Daoy (cell line): ENCODE data around the gene HEG1. TPM values are rescaled to one million over a fixed set of nuclear protein-coding genes. Genes with fewer than 3 reads are reported as not detected.
A peak's percentile ranks its signal among the peaks of the same experiment; 100 is the strongest.

Experiments
- DNase-seq: peaks from one replicate; pipeline ENCODE4 v3.0.0-alpha.2; 2015; ENCODE audit warnings: low read depth
- total RNA-seq: library from RNA; depleted of rRNA; stranded (reverse); fragments of >200 nt; shearing (Covaris generic); gene quantifications from 2 replicates; pipeline ENCODE4 v1.2.3, GENCODE V29; 2014

Gene HEG1
- total RNA-seq, 1 experiment from 2014 or later: 14.9 TPM

DNA sequence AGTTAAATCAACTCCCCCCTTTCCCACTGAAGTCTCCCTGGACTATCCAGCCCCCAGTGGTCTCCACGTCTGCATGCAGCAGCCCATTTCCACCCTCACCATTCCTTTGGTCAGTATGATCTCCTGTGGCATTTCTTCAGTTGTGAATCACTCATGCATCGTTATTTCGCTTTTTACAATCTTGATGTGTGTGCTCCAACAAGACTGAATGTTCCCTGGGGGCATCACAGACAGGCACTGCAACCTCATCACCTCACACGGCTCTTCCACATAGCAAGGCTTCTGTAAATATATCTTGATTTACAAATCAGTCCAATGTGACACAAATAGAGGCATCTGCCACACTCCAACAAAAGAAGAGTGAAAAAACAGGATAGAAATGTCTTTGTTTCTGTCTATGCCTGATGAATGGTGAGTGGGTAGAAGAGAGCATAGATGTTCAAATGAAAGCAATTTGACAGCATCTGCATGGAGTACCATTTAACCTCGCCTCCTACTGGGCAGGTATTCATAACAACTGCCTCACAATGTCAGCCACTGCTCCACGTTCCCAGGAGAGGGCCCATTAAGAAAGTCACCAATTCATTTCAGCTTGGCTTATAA is 5.2 kb downstream of the HEG1 start:
- no peak for DNase-seq

DNA sequence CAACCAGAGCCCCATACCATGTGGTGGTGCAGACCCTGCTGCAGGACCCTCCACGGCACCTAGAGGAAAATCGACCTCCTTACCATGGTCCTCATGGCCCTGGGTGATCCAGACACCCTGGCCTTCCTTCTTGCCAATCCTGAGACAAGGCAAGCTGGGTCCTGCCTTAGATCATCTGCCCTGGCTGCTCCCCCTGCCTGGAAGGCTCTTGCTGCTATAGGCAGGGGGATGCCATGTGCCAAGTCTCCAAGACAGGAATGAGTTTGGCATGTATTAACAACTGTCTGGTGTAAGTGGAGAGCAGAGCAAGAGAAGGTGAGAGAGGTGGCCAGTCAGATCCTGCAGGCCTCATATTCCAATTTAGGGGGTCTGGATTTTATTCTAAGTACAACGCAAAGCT is 7.5 kb downstream of the HEG1 start:
- no peak for DNase-seq

DNA sequence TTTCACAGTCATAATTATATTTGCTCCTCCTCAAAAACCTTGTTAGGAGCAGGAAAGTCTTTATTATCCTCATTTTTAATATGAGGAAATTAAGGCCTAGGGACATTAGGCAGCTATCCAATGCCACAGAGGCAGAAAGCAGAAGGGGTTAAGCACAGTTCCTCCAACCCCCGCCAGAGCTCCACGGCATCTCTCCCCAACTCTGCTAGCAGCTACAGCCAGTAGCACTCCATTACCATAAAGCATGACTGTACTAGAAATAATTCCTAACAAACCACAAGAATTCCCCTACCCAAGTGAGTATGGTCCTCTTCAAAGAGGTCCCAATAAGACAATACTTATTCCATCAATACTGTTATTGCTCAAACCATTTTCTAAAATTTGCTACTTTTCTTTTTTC is 9.8 kb downstream of the HEG1 start:
- peak; percentile 83 for DNase-seq

DNA sequence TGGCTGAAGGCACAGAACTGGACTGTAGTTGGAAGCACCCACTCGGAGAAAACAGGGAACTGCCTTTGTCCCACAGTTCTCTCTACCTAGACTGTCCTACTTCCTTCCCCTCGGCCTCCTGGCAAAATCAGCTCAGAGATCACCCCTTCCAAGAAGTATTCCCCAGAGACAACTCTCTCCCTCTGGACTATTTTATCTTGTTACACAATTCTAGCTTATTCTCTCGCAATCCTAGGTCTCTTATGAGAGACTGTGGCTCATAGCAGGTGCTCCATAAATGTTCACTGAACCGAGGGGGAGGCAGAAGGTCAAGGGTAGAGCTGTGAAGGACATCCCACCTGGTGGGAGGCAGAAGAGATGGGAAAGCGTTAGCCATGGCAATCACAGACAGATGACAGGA is 10.6 kb downstream of the HEG1 start:
- no peak for DNase-seq

DNA sequence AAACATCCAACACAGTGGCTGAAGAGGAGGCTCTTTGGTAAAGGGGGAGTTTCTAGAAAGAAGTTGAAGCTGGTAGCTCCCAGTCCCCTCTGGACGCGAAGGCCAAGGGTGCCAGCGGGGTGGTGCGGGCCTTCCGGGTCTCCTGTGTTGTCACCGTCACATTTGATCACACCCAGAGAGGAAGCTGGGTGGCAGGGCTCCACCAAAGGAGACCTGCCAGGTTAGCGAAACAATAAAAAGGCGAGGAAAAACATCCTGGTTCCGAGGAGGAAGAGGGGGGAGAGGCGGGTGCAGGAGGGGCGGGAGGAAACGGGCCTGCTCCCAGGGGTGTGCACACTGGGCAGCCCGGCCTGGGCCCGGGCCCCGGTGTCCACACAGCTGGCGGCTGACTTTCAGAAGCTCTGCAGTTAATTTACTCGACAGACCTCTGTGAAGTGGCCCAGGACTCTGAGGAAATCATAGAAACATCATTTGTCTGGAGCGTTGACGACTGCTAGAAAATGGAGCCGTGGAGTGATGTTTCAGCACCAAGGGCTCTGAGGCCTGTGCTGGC is 12.1 kb downstream of the HEG1 start:
- DNase-seq: no peak

DNA sequence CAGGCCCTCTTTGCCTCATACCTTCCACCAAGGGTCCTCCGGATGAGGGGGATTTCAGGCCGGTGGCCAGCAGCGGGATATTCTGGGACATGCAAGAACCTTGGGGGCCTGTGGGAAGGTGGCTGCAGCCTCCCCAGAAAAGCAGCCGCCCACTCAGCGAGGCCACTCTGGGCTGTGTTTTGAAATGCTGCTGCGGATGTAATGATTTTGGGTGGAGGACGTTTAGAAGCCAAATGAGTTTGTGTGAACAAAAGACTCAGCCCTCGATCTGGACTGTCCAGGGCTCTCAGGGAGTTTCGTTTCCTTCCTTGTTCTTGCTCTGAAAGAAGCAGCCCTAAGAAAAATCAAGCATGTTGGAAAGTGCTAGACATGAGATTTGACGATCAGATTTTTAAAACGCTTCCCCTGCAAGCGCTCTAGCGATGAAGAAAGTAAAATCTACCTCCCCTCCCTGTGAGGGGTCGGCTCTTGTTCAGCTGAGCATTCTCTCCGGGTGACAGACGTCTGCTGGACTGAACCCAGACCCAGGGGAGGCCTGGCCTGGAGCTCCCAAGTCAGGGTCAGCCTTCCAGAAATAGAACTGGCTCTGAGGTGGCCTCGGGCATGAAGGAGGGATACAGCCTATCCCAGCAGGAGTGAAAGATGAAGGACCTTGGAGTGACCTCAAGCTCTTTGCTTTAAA is 12.9 kb downstream of the HEG1 start:
- no peak for DNase-seq

DNA sequence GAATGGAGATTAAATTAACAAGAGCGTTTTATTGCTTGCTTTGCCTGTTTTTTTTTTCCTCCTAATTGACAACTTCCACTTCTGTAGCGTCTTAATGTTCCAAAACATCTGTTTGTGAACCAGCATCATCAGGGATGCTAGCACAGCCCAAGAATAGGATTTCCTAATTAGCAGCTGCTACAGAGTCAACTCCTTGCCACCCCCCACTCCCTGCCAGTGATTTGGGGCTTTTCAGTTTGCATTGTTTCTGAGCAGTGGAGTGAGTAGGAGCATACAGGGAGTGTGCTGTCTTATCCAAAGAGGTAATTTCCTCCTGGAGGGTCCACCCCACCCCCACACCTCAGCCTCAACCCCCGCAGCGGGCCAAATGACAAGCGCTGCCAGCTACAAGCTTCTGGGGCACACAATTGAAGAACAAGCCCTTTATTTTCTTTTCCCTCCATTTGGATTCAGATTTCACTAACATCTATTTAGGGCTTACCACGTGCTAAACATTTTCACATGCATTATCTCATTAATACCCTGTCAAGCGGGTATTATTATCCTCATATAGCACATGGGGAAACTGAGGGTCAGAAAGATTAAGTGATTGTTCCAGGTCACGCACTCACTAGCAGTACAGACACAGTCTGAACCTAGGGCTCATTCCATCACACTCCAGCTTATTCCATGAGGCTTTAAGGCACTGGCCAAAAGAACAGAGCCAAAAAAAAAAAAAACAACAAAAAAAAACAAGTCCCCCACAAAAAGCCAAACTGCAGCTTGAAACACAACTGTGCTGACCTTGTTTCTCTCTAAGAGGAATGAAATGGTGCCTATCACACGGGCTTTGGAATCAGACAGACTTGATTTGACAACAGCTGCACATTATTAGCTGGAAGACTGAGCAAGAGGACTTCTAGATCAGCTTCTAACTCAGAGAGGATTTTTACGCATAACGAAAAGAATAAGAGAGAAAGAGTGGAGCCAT is 16.4 kb downstream of the HEG1 start:
- no peak for DNase-seq

DNA sequence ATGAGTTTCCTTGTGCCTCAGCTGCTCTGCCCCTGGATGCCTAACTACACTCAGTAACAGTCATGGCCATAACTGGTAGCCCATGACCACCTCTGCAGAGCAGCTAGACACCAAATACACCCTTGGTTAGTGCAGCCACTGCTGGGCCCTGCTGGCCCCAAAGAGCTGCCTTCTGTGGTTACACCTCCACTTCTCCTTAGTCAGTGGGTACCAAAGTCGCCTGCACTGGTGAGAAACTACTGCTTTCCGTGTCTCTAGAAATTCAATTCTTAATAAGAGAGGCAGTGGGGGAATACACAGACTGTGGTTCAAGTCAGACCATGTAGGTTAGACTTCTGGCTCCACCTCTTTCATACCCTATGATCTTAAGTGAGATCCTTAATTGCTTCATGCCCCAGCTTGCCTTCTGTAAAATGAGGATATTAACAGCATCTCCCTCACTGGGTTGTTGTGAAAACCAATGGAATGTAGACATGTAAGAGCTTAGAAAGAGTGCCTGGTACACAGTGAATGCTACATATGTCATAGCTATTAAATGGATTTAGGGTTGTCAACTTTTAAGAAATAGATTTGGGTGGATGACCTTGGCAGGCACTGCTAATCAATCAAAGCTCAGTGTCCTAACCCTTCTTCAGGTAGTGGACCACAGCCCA is 18.2 kb downstream of the HEG1 start:
- DNase-seq: no peak

DNA sequence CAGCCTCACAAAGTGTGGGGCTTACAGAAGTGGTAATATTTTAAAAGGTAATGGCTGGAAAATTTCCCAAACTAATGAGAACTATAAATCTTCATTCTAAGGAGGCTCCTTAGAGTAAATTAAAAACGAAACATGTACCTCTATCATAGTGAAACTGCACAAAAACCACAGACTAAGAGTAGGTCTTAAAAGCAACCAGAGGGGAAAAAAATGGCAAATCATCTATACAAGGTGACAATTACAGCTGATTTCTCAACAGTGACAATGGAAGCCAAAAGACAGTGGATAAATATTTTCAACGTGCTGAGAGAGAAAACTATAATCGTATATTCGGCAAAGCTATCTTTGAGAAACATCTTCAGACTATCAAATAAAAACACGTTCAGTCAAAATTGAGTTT is 20.6 kb downstream of the HEG1 start:
- DNase-seq: no peak

DNA sequence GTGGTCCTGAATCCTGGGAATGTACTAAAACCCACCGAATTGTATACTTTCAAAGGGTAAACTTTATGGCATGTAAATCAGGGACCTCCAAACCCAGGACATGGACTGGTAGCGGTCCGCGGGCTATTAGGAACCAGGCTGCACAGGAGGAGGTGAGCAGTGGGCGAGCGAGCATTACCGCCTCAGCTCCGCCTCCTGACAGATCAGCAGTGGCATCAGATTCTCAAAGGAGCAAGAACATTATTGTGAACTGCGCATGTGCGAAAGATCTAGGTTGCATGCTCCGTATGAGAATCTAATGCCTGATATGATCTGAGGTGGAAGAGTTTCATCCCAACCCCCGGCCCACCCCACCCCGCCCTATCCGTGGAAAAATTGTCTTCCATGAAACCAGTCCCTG is 22.2 kb downstream of the HEG1 start:
- DNase-seq: no peak

DNA sequence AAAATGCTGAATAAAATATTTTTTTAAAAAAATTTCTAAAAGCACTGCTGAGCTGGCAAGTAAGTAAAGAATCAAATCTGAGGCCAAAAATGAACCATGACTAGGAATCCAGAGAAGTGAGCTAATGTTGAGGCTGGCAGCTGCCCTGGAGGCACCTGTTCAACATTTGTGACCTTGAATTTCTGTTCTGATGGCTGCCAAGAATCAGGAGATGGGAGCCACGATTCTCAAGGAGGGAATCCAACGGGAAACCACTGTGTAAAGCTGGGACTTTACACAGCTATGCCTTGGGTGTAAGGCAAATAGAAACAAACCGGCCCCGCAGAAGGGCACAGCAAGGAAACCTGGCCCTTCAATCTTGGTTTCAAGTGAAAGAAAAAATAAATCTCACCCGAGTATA is 22.7 kb downstream of the HEG1 start:
- DNase-seq: no peak

DNA sequence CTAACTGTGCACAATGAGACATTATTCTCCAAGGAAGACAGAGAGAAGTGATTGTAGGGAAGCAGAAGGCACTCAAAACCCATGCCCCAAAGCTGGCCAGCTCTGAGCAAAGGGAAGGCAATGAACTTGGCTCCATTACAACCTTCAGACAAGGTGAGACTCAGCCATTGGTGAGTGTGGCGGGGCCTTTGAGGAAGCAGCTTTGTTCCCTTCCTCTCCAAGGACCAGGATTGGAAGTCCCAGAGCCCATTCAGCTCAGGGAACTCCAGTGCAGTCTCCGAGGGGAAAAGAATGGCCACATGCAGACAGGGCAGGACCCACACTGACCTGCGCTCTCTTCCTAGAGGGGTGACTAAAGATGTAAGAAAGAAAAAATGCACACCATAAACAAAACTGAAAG is 23.1 kb downstream of the HEG1 start:
- DNase-seq: no peak

DNA sequence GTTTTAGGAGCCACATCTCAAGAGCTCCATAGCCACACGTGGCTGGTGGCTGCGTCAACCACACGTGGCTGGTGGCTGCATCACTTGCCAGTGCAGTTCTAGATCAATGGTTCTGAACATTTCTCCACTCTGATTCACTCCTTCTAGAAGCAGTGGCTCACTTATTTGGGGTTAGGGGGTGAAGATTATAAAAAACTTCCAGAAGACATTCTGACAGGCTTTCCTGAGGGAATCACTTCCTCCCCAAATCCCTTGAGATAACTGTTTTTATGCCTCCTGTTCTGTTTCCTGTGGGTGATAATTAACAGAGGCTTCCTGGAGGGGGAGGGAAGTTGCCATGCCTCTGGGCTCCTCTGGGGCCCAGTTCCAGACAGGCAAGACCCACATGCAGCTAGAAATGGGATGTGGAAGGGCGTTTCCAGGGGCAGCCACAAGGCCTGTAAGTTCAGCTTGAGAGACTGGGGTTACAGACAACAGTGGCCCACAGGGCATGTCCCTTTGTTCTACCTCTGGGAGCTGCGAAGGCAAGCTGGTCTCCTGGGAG is 23.6 kb downstream of the HEG1 start:
- peak; percentile 36 for DNase-seq

DNA sequence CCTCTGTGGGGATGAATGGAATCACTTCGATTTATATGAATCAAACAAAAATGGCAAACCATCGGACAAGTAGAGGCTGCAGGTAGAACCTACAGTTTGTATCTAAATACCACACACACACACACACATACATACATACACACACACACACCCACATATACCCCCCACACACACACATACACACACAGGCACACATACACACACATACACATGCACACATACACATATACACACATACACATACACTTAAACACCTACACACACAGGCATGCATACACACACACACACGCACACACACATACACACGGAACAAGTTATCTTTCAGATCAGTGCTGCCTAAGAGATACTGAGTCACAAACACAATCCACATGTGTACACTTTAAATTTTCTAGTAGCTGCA is 24.3 kb downstream of the HEG1 start:
- no peak for DNase-seq

DNA sequence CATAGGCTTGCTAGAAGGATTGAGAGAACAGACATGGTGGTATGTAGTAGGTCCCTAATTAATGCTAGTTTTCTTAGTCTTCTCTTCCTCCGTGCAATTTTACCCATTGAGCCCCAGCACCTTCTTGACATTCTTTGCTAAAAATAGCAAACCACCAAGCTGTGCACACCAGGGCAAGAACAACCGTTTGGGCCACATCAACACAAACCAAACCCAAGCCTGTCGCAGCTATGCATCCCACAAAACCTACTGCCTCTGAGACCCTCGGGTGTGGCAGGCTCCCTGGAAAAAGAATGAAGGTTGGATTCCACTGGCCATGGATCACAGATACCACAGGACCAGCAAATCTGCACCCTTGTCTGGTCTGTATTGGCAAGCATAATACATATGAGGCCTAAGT is 27.1 kb downstream of the HEG1 start:
- no peak for DNase-seq

DNA sequence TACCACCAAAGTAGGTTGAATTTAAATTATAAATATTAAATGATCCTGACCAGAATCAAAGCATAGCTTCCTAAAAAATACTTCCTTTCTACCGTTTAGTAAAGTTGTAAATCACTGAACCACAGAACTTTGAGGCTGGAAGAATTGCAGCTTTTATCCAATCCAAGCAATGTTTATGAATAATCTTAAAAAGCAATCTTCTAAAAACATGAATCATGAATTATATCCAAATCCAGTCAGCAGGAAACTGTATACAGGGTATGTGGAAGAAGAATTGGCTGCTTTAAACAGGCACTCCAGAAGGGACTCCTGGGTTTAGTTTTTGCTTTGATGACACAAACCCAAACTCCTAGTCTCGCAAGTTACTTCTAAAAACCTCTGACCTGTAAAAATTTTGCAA is 30.2 kb downstream of the HEG1 start:
- DNase-seq: no peak

DNA sequence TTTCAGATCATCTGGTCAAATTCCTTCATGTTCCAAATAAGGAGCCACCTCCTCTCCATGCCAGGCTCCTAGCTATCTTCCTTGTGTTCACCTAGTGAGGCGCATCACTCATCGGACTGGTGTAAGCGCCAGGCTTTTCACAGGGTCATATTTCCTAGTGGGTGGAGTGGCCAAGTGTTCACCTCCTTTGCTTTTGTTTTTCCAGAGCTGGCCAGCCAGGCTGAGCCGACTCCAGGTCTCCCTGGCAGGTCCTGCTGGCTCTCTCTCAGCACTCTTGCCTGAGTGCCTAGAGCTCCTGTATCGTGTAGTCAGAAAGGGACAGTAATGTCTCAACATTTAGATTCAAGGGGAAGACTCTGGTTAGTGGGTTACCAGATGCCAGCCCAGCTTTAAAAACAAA is 31.0 kb downstream of the HEG1 start:
- DNase-seq: peak; percentile 44

DNA sequence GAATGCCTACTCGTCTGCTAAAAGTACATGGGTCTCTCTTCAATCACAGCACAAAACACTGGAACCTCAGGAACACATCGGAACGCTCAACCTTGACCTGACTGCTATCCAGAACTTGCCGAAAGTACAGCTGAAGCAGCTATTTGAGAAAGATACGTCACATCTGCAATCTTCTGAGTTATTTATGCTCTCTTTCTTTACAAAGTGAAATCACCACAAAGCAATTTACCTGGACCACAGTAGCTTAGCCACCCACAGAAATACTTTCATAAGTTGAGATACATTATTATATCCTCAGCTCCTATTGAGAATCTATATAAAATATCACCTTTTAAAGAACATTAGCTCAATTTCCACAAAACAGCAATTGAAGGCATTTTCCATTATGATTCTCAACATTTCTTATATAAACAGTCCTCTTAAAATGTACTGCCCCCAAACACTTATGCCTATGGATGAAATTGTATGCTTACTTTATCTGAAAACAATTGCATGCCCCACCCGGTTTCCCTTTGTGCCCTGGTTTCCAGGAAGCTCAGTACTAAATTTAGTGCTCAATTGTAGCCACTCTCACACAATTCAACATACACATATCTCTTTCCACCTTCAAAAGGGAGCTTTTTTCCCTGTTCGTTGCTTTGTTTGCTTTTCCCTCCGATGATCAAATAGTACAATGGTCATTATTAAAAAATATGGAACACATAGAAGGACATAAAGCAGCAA is 31.8 kb downstream of the HEG1 start:
- no peak for DNase-seq

DNA sequence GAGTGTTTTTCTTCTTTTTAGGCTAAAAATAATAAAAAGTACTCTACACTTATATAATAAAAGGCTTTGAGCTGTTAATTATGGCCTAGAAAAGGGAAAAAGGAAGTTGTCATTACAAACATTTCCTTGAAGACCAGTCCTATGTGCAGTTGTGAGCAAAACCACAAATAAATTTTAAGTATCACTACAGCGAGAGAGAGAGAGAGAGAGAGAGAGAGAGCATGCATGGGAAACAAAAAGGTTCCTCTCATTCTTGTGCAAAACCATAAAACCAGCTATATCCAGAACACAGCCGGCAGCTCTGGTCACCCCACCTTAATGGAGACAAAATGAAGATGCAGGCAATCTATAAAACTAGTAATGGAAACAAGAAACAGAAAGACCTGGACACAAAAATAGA is 33.6 kb downstream of the HEG1 start:
- no peak for DNase-seq

DNA sequence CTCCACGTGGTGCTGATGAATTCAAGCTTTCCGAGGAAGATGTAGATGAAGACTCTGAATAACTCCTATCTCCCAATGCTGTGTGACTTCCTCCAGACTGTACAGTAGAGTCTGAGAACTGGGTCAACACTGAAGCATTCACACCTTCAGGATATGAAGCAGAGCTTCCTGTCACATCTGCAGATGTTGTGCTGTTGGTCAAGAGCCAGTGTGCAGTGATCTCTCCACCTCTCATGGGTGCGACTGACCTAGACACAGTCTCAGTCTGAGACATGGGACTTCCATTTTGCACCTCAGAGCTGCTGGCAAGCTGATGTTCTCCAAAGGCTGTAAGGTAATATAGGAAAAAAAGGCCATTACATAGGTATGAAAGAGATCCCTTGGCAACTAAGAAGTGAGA is 36.5 kb downstream of the HEG1 start:
- DNase-seq: no peak

DNA sequence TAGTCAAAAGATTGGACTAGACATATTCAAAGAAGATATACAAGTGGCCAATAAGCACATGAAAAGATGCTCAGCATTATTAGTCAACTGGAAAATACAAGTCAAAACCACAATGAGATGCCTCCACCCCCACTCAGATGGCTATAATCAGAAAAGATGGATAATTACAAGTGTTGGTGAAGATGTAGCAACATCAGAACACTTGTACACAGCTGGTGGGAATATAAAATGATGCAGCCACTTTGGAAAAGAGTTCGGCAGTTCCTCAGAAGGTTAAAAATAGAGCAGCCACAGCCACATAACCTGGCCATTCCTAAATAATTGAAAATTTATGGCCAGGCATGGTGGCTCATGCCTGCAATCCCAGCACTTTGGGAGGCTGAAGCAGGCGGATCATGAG is 38.4 kb downstream of the HEG1 start:
- DNase-seq: no peak
